ENCODE results near the gene A2ML1. TPM values are rescaled to one million over a fixed set of nuclear protein-coding genes. Genes with fewer than 3 reads are reported as not detected.

Gene A2ML1
- total and polyA plus RNA-seq, 2 donors (not counting 3 experiments of a cell fraction or from before 2014, with no cell fraction given), result not detected

GRCh38 chr12:8823565-8824300, 1.3 kb downstream of the A2ML1 start:
- H3K79me2 ChIP-seq (ENCODE audit: control insufficient read depth, insufficient read depth, low read length), result no peaks in the 10 kb centered on the region
- no peaks in the 10 kb centered on the region for H3K9me1 ChIP-seq (replicated peaks; ENCODE audit: control insufficient read depth, extremely low read depth, insufficient read depth, low read length)
- peak; percentile 53 for DNase-seq (ENCODE audit: low read depth, low spot score)
- FAIRE-seq, result no peak
- CTCF ChIA-PET, result interaction anchor here (0.6 to 5.5 kb wide), 23 partner anchors 10 to 282 kb away, joined by 3 to 122 read pairs (median 6); no protein-coding TSS in a partner anchor
- H2AFZ ChIP-seq (ENCODE audit: low read depth, low read length), result no peak overlapping the region
- no peak overlapping the region for H3K27ac ChIP-seq (ENCODE audit: insufficient read depth, low read depth, low read length)
- intact Hi-C loops (cut with micrococcal nuclease) (loop anchor here (1.0 to 2.0 kb wide), 5 partner anchors 141 to 279 kb away; no protein-coding TSS in a partner anchor), dilution Hi-C loops (cut with MboI; ENCODE audit: extremely low pct_ligation_motif_present, low sequenced_read_pairs) (no loop called here)
- H3K36me3 ChIP-seq (ENCODE audit: control insufficient read depth in 2 of 2, extremely low read depth in 1 of 2, insufficient read depth in 2 of 2, low read length in 2 of 2), result no peaks in the 10 kb centered on the region
- POLR2A ChIA-PET, result no interaction called here
- H3K4me2 ChIP-seq (ENCODE audit: insufficient read depth, low read length), result no peak overlapping the region
- no peak overlapping the region for H3K4me3 ChIP-seq (replicated peaks in 1 of 3; ENCODE audit: insufficient read depth in 1 of 3, low read depth in 1 of 3, low read length in 3 of 3)
- BruUV-seq (replicated peaks), result no TSS peak
- H3K9me3 ChIP-seq (replicated peaks; ENCODE audit: control insufficient read depth, insufficient read depth, low read length), result no peaks in the 10 kb centered on the region
- TF ChIP-seq POLR2A (IDR thresholded peaks at IDR 0.05; ENCODE audit: low read depth, low read length), result no peak
- TF ChIP-seq, protein P1, sequence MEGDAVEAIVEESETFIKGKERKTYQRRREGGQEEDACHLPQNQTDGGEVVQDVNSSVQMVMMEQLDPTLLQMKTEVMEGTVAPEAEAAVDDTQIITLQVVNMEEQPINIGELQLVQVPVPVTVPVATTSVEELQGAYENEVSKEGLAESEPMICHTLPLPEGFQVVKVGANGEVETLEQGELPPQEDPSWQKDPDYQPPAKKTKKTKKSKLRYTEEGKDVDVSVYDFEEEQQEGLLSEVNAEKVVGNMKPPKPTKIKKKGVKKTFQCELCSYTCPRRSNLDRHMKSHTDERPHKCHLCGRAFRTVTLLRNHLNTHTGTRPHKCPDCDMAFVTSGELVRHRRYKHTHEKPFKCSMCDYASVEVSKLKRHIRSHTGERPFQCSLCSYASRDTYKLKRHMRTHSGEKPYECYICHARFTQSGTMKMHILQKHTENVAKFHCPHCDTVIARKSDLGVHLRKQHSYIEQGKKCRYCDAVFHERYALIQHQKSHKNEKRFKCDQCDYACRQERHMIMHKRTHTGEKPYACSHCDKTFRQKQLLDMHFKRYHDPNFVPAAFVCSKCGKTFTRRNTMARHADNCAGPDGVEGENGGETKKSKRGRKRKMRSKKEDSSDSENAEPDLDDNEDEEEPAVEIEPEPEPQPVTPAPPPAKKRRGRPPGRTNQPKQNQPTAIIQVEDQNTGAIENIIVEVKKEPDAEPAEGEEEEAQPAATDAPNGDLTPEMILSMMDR (IDR thresholded peaks at IDR 0.05; ENCODE audit: extremely low read depth in 1 of 2, insufficient read depth in 1 of 2, low read depth in 1 of 2, low read length in 2 of 2), result peak; percentile 62 to 65
- peaks cover 1 to 3% of the 10 kb centered on the region in 2 experiments for H3K27me3 ChIP-seq (ENCODE audit: control insufficient read depth in 2 of 2, insufficient read depth in 2 of 2, low read length in 2 of 2)
- no peaks in the 10 kb centered on the region for H4K20me1 ChIP-seq (replicated peaks; ENCODE audit: control insufficient read depth, extremely low read depth, insufficient read depth, low read length)
- H3K9ac ChIP-seq (replicated peaks; ENCODE audit: extremely low read depth, insufficient read depth, low read length), result no peak overlapping the region
- H3K4me1 ChIP-seq (ENCODE audit: control insufficient read depth, extremely low read depth, insufficient read depth, low read length), result no peaks in the 10 kb centered on the region

- dilution Hi-C loops (cut with MboI; ENCODE audit: extremely low pct_ligation_motif_present, low sequenced_read_pairs), result no loop called here
- TF ChIP-seq EZH2 (IDR thresholded peaks at IDR 0.05; ENCODE audit: borderline replicate concordance, low read depth, low read length, severe bottlenecking) (no peak), FOS (IDR thresholded peaks at IDR 0.05; ENCODE audit: borderline replicate concordance, insufficient read depth, low read length) (no peak), POLR2A (IDR thresholded peaks at IDR 0.05; ENCODE audit: low read depth, low read length) (no peak), MAX (IDR thresholded peaks at IDR 0.05; ENCODE audit: insufficient read depth, insufficient read length) (no peak), POLR2AphosphoS5 (IDR thresholded peaks at IDR 0.05; ENCODE audit: insufficient read depth, low read depth, low read length) (no peak), GATA2 (IDR thresholded peaks at IDR 0.05; ENCODE audit: insufficient read depth, insufficient read length, low read depth, low read length) (no peak), JUN (IDR thresholded peaks at IDR 0.05; ENCODE audit: borderline replicate concordance, insufficient read depth, insufficient read length, low read depth) (no peak), MYC (IDR thresholded peaks at IDR 0.05; ENCODE audit: low read depth, low read length) (no peak)
- TF ChIP-seq, protein P1 (IDR thresholded peaks at IDR 0.05; ENCODE audit: extremely low read depth in 1 of 2, insufficient read depth in 1 of 2, low read depth in 1 of 2, low read length in 2 of 2), result no peak
- no peak overlapping the region for H3K4me3 ChIP-seq (replicated peaks in 1 of 3; ENCODE audit: insufficient read depth in 1 of 3, low read depth in 1 of 3, low read length in 3 of 3)
- ChIA-PET POLR2A (no interaction called here), CTCF (interaction anchor here (1.4 to 4.5 kb wide), 4 partner anchors 32 to 180 kb away, joined by 3 to 31 read pairs (median 10); no protein-coding TSS in a partner anchor)
- DNase-seq (ENCODE audit: low read depth, low spot score) (no peak), FAIRE-seq (no peak)
- peaks cover 0 to 1% of the 10 kb centered on the region in 2 experiments for H3K27me3 ChIP-seq (ENCODE audit: control insufficient read depth in 2 of 2, insufficient read depth in 2 of 2, low read length in 2 of 2)
- H3K4me1 ChIP-seq (ENCODE audit: control insufficient read depth, extremely low read depth, insufficient read depth, low read length), result no peaks in the 10 kb centered on the region
- no peak overlapping the region for H3K27ac ChIP-seq (ENCODE audit: insufficient read depth, low read depth, low read length)
- no peaks in the 10 kb centered on the region for H3K9me1 ChIP-seq (replicated peaks; ENCODE audit: control insufficient read depth, extremely low read depth, insufficient read depth, low read length)
- no peak overlapping the region for H2AFZ ChIP-seq (ENCODE audit: low read depth, low read length)
- no peak overlapping the region for H3K4me2 ChIP-seq (ENCODE audit: insufficient read depth, low read length)
- no peaks in the 10 kb centered on the region for H3K79me2 ChIP-seq (ENCODE audit: control insufficient read depth, insufficient read depth, low read length)
- no peak overlapping the region for H3K9ac ChIP-seq (replicated peaks; ENCODE audit: extremely low read depth, insufficient read depth, low read length)
- H3K9me3 ChIP-seq (replicated peaks; ENCODE audit: control insufficient read depth, insufficient read depth, low read length), result no peaks in the 10 kb centered on the region
- no TSS peak for BruUV-seq (replicated peaks)
- no peaks in the 10 kb centered on the region for H3K36me3 ChIP-seq (ENCODE audit: control insufficient read depth in 2 of 2, extremely low read depth in 1 of 2, insufficient read depth in 2 of 2, low read length in 2 of 2)
- no peaks in the 10 kb centered on the region for H4K20me1 ChIP-seq (replicated peaks; ENCODE audit: control insufficient read depth, extremely low read depth, insufficient read depth, low read length)
- intact Hi-C loops (cut with micrococcal nuclease), result no loop called here
Measured at GRCh38 chr12:8827551-8828256, 5.3 kb downstream of the A2ML1 start.

Measured in endothelial cell of umbilical vein (primary cell).